K562 (cell line): ENCODE results near the gene CIP2A. TPM values are rescaled to one million over a fixed set of nuclear protein-coding genes. Genes with fewer than 3 reads are reported as not detected.

Experiments used
- ATAC-seq: fragments of 200-7000 bp; cut with Tn5 transposase; 3 replicates; pipeline ENCODE4 v1.9.1; 2020; ENCODE audit warnings: moderate library complexity
- BruUV-seq: library from RNA; stranded (reverse); fragments of 400-500 nt; replicated peaks from 2 replicates; lab custom pipeline; 2021; lab: Mats Ljungman, UMichigan
- CTCF ChIA-PET: fragments of 300-600 bp; formaldehyde crosslinking; extraction: SDS; loops from one replicate; lab custom pipeline; 2021; ENCODE audit warnings: low intra/inter-chr PET ratio; lab: Yijun Ruan, JAX
- POLR2A ChIA-PET: fragments of 300-600, 350-650 bp; sonication (Branson Sonifier 250); formaldehyde crosslinking; extraction: SDS; loops from one replicate; lab custom pipeline; 2021; ENCODE audit warnings: antibody characterized with exemption, inconsistent platforms; lab: Yijun Ruan, JAX
- DNase-seq, 4 experiments: peaks; one replicate each; pipeline versions ENCODE4 v3.0.0 to v3.0.0-alpha.2; 2011 to 2018; ENCODE audit warnings: low spot score in 3 of 4, mixed read lengths in 3 of 4; ENCODE audit errors: extremely low read depth in 1 of 4
- FAIRE-seq: peaks from 2 replicates; lab custom pipeline; 2011; peaks lifted over from hg19 to GRCh38; lab: Jason Lieb, UNC
- H2AFZ ChIP-seq: 2 replicates; pipeline ENCODE4 v1.6.0; 2011; ENCODE audit warnings: low read depth, low read length, control low read depth, inconsistent platforms
- H3K27ac ChIP-seq: fragments of 200-600 bp; 3 replicates; pipeline ENCODE4 v1.8.0; 2011; ENCODE audit warnings: low read depth, mild to moderate bottlenecking, control low read depth, inconsistent platforms, low read length, moderate library complexity, mixed read lengths; ENCODE audit errors: extremely low read depth
- H3K27me3 ChIP-seq, 2 experiments: fragments of 300-600 bp in 1 of 2; 2 replicates in 1 of 2; 3 replicates in 1 of 2; pipeline versions ENCODE4 v1.6.0 to v1.8.0; 2011; ENCODE audit warnings: inconsistent platforms in 2 of 2, low read length in 2 of 2, mild to moderate bottlenecking in 1 of 2, mixed read lengths in 1 of 2, moderate library complexity in 1 of 2; ENCODE audit not compliant: control insufficient read depth in 2 of 2, insufficient read depth in 2 of 2
- H3K36me3 ChIP-seq: fragments of 300-600 bp; 3 replicates; pipeline ENCODE4 v1.8.0; 2011; ENCODE audit warnings: mild to moderate bottlenecking, low read length, inconsistent platforms; ENCODE audit not compliant: control insufficient read depth, insufficient read depth
- H3K4me1 ChIP-seq, 2 experiments: fragments of 200-600 bp in 1 of 2; replicated peaks in 1 of 2; 2 replicates in 1 of 2; 3 replicates in 1 of 2; pipeline versions ENCODE4 v1.5.1 to v1.8.0; 2011; ENCODE audit warnings: inconsistent platforms in 2 of 2, low read length in 2 of 2, mild to moderate bottlenecking in 1 of 2, mixed read lengths in 1 of 2, moderate library complexity in 1 of 2; ENCODE audit not compliant: control insufficient read depth in 2 of 2, insufficient read depth in 2 of 2
- H3K4me2 ChIP-seq: 2 replicates; pipeline ENCODE4 v1.6.1; 2011; ENCODE audit warnings: low read length, control low read depth, inconsistent platforms, mixed read lengths; ENCODE audit not compliant: insufficient read depth
- H3K4me3 ChIP-seq: fragments of 200-600 bp; sonication (generic), shearing (Covaris generic); 2 replicates; pipeline ENCODE4 v1.5.1; 2016; ENCODE audit warnings: control low read depth, inconsistent platforms
- H3K79me2 ChIP-seq: fragments of 200-600 bp; 3 replicates; pipeline ENCODE4 v1.8.0; 2011; ENCODE audit warnings: low read length, inconsistent platforms; ENCODE audit not compliant: control insufficient read depth, insufficient read depth
- H3K9ac ChIP-seq, 2 experiments: 2 replicates each; pipeline versions ENCODE4 v1.6.0 to v1.6.1; 2011; ENCODE audit warnings: low read depth in 2 of 2, low read length in 2 of 2, control low read depth in 1 of 2, inconsistent platforms in 1 of 2, mild to moderate bottlenecking in 1 of 2, mixed read lengths in 1 of 2; ENCODE audit not compliant: insufficient read depth in 1 of 2
- H3K9me1 ChIP-seq: one replicate; pipeline ENCODE4 v1.6.0; 2011; ENCODE audit warnings: inconsistent platforms, mild to moderate bottlenecking, low read length, moderate library complexity; ENCODE audit not compliant: control insufficient read depth, insufficient read depth
- H3K9me3 ChIP-seq: replicated peaks from 2 replicates; pipeline ENCODE4 v1.5.1; 2011; ENCODE audit warnings: low read depth, low read length, inconsistent platforms; ENCODE audit not compliant: control insufficient read depth, insufficient read depth
- H4K20me1 ChIP-seq: replicated peaks from 2 replicates; pipeline ENCODE4 v1.6.1; 2011; ENCODE audit warnings: low read length, inconsistent platforms, mixed read lengths; ENCODE audit not compliant: control insufficient read depth, insufficient read depth
- CEBPB ChIP-seq: fragments of 450-650 bp; IDR thresholded peaks from 2 replicates; pipeline ENCODE4 v1.6.1; 2016; ENCODE audit warnings: missing genetic modification characterization, missing compliant biosample characterization
- FIP1L1 ChIP-seq: fragments of 200-400 bp; formaldehyde crosslinking; IDR thresholded peaks from 2 replicates; pipeline ENCODE4 v1.6.1; 2018; ENCODE audit warnings: mild to moderate bottlenecking, low read depth, low read length; ENCODE audit not compliant: poor library complexity, severe bottlenecking
- HNRNPH1 ChIP-seq: fragments of 200-400 bp; formaldehyde crosslinking; optimal IDR thresholded peaks from 2 replicates; pipeline ENCODE3; 2017; ENCODE audit warnings: low read depth, mild to moderate bottlenecking, low read length, moderate library complexity
- HNRNPK ChIP-seq: fragments of 200-400 bp; formaldehyde crosslinking; IDR thresholded peaks from one replicate; pipeline ENCODE4 v1.6.1; 2018; ENCODE audit warnings: mild to moderate bottlenecking, low read depth, low read length; ENCODE audit not compliant: poor library complexity, severe bottlenecking
- IRF2 ChIP-seq: sonication (generic); formaldehyde crosslinking; IDR thresholded peaks from 2 replicates; pipeline ENCODE4 v1.8.1; 2022; ENCODE audit warnings: mild to moderate bottlenecking, missing genetic modification reagents
- L3MBTL2 ChIP-seq: fragments of 450-650 bp; IDR thresholded peaks from 2 replicates; pipeline ENCODE4 v1.6.1; 2016; ENCODE audit warnings: mild to moderate bottlenecking, moderate library complexity
- LEF1 ChIP-seq: fragments of 450-650 bp; IDR thresholded peaks from 2 replicates; pipeline ENCODE4 v1.6.1; 2016; ENCODE audit warnings: mild to moderate bottlenecking
- NELFE ChIP-seq: IDR thresholded peaks from 2 replicates; pipeline ENCODE4 v1.6.1; 2011; ENCODE audit warnings: mild to moderate bottlenecking; ENCODE audit not compliant: insufficient read depth, insufficient read length
- NFXL1 ChIP-seq: fragments of 450-650 bp; formaldehyde crosslinking; IDR thresholded peaks from 2 replicates; pipeline ENCODE4 v1.4.0; 2021; ENCODE audit warnings: mild to moderate bottlenecking
- NR1H2 ChIP-seq: sonication (generic); formaldehyde crosslinking; IDR thresholded peaks from 2 replicates; pipeline ENCODE4 v1.4.0; 2020; ENCODE audit warnings: mild to moderate bottlenecking, missing genetic modification reagents
- POU5F1 ChIP-seq: fragments of 150-350 bp; IDR thresholded peaks from 2 replicates; pipeline ENCODE4 v1.6.1; 2014; ENCODE audit warnings: borderline replicate concordance, low read length, low read depth, mild to moderate bottlenecking; ENCODE audit not compliant: partially characterized antibody
- PTBP1 ChIP-seq: fragments of 200-400 bp; formaldehyde crosslinking; IDR thresholded peaks from 2 replicates; pipeline ENCODE4 v1.6.1; 2017; ENCODE audit warnings: low read depth, low read length
- SETDB1 ChIP-seq: IDR thresholded peaks from one replicate; pipeline ENCODE4 v1.6.1; 2012; ENCODE audit warnings: low read length, control low read depth, inconsistent platforms
- SMAD4 ChIP-seq: fragments of 250-450 bp; sonication (Bioruptor Pico); conservative IDR thresholded peaks from 2 replicates; pipeline ENCODE4 v1.8.0; 2021; ENCODE audit warnings: inconsistent platforms, mild to moderate bottlenecking, moderate library complexity
- ZKSCAN1 ChIP-seq: fragments of 150-350 bp; IDR thresholded peaks from 2 replicates; pipeline ENCODE4 v1.6.1; 2016; ENCODE audit warnings: low read depth, low read length
- ZKSCAN3 ChIP-seq: fragments of 250-450 bp; sonication (Bioruptor Pico); IDR thresholded peaks from 2 replicates; pipeline ENCODE4 v1.4.0; 2020
- ZNF41 ChIP-seq: fragments of 250-450 bp; sonication (Bioruptor Pico); conservative IDR thresholded peaks from 2 replicates; pipeline ENCODE4 v1.4.0; 2020; ENCODE audit warnings: mild to moderate bottlenecking
- ZNF778 ChIP-seq: fragments of 450-650 bp; formaldehyde crosslinking; IDR thresholded peaks from 2 replicates; pipeline ENCODE4 v1.4.0; 2020; ENCODE audit warnings: mild to moderate bottlenecking, moderate library complexity
- in situ Hi-C: fragments of 300-500 bp; cut with MboI; formaldehyde crosslinking; loops from 4 replicates; pipeline ENCODE4 v1.15.0; 2018; ENCODE audit warnings: inconsistent platforms, mixed read lengths
- intact Hi-C: fragments of 100-400 bp; cut with micrococcal nuclease; formaldehyde crosslinking; loops from 2 replicates; pipeline ENCODE4 v1.14.2; 2022
- polyA plus RNA-seq, 8 experiments: library from polyadenylated mRNA; depleted of rRNA in 4 of 8; stranded (reverse) in 5 of 8; unstranded in 3 of 8; fragments of >200 nt; fragmentation: Nextera tagmentation in 2 of 8; fragmentation: Illumina TruSeq in 1 of 8; extraction: Ambion mirVana in 2 of 8; extraction: Trizol in 1 of 8; gene quantifications; 2 replicates each; pipeline versions ENCODE4 v1.2.1 to v1.2.3, GENCODE V29; 2011 to 2014; ENCODE audit warnings: inconsistent platforms in 1 of 8, missing spikeins in 1 of 8
- total RNA-seq, 7 experiments: library from RNA; depleted of rRNA in 6 of 7; stranded (reverse); fragments of >200 nt in 6 of 7; fragmentation: Illumina TruSeq in 2 of 7; extraction: Trizol in 2 of 7; gene quantifications; 2 replicates each; pipeline versions ENCODE4 v1.2.1 to v1.2.3, GENCODE V29; 2011 to 2021; ENCODE audit warnings: low replicate concordance in 1 of 7
- TF ChIP-seq, protein P1 (sequence below): fragments of 250-450 bp; sonication (Bioruptor Pico); IDR thresholded peaks from 2 replicates; pipeline ENCODE4 v1.4.0; 2020; ENCODE audit warnings: borderline replicate concordance

CIP2A gene
- total and polyA plus RNA-seq, 9 of the 15 experiments (the other 6 are each of a cell fraction or from before 2014, with no cell fraction given): 10.5 to 41.7 (median 31.5) TPM

GRCh38 chr3:108511490-108511889, 77.7 kb downstream of the CIP2A start:
- no peak overlapping the region for H3K4me3 ChIP-seq
- H3K9ac ChIP-seq: no peak overlapping the region
- no peaks in the 10 kb centered on the region for H3K79me2 ChIP-seq
- no peaks in the 10 kb centered on the region for H4K20me1 ChIP-seq
- H3K9me1 ChIP-seq: no peaks in the 10 kb centered on the region
- H3K4me1 ChIP-seq: no peaks in the 10 kb centered on the region
- H2AFZ ChIP-seq: no peak overlapping the region
- no TSS peak for BruUV-seq
- no peak for DNase-seq
- no peaks in the 10 kb centered on the region for H3K36me3 ChIP-seq
- CTCF ChIA-PET: no interaction called here
- in situ Hi-C loops (no loop called here), intact Hi-C loops (no loop called here)
- no peaks in the 10 kb centered on the region for H3K9me3 ChIP-seq
- no peaks in the 10 kb centered on the region for H3K27me3 ChIP-seq
- no peak overlapping the region for H3K4me2 ChIP-seq
- TF ChIP-seq ZNF778 (CRISPR knock-in tag): no peak
- TF ChIP-seq IRF2 (CRISPR knock-in tag): no peak
- TF ChIP-seq SETDB1: no peak
- TF ChIP-seq LEF1: no peak
- TF ChIP-seq POU5F1: no peak
- TF ChIP-seq SMAD4 (CRISPR knock-in tag): no peak
- no peak for TF ChIP-seq L3MBTL2
- no peak for TF ChIP-seq FIP1L1
- TF ChIP-seq NR1H2 (CRISPR knock-in tag): no peak
- TF ChIP-seq PTBP1: no peak
- no peak for TF ChIP-seq ZKSCAN3 (CRISPR knock-in tag)
- TF ChIP-seq HNRNPH1: no peak
- no peak for TF ChIP-seq ZKSCAN1
- no peak for TF ChIP-seq HNRNPK
- TF ChIP-seq NFXL1 (CRISPR knock-in tag): no peak
- TF ChIP-seq, protein P1, sequence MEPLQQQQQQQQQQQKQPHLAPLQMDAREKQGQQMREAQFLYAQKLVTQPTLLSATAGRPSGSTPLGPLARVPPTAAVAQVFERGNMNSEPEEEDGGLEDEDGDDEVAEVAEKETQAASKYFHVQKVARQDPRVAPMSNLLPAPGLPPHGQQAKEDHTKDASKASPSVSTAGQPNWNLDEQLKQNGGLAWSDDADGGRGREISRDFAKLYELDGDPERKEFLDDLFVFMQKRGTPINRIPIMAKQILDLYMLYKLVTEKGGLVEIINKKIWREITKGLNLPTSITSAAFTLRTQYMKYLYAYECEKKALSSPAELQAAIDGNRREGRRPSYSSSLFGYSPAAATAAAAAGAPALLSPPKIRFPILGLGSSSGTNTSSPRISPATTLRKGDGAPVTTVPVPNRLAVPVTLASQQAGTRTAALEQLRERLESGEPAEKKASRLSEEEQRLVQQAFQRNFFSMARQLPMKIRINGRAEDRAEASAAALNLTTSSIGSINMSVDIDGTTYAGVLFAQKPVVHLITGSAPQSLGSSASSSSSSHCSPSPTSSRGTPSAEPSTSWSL: no peak
- TF ChIP-seq NELFE: no peak
- no peak for TF ChIP-seq ZNF41 (CRISPR knock-in tag)
- TF ChIP-seq CEBPB (tag): no peak
- no peak overlapping the region for H3K27ac ChIP-seq
- POLR2A ChIA-PET: no interaction called here
- no peak for FAIRE-seq
- no peak for ATAC-seq
